OCI-LY7 (cell line): Measurements from ENCODE around the gene OSCP1. TPM values are rescaled to one million over a fixed set of nuclear protein-coding genes. Genes with fewer than 3 reads are reported as not detected.

Source experiments
- BruUV-seq: library from RNA; stranded (reverse); fragments of 400-500 nt; replicated peaks from 2 replicates; lab custom pipeline; 2021; lab: Mats Ljungman, UMichigan
- CTCF ChIA-PET: fragments of 300-600 bp; sonication (Branson Sonifier 250); formaldehyde crosslinking; loops from one replicate; lab custom pipeline; 2022; ENCODE audit warnings: antibody characterized with exemption; ENCODE audit not compliant: unreplicated experiment; lab: Charles Lee
- POLR2A ChIA-PET: fragments of 300-600 bp; sonication (Branson Sonifier 250); formaldehyde crosslinking; loops from one replicate; lab custom pipeline; 2022; ENCODE audit warnings: antibody characterized with exemption; lab: Charles Lee
- DNase-seq: peaks from one replicate; pipeline ENCODE4 v3.0.0-alpha.2; 2015; ENCODE audit warnings: low spot score
- H2AFZ ChIP-seq: fragments of 200-600 bp; sonication (generic), shearing (Covaris generic); 2 replicates; pipeline ENCODE4 v1.6.1; 2014; ENCODE audit warnings: mild to moderate bottlenecking, antibody characterized with exemption, low read length, moderate library complexity
- H3K27ac ChIP-seq: fragments of 200-600 bp; sonication (generic); 2 replicates; pipeline ENCODE4 v1.5.1; 2014; ENCODE audit warnings: mixed run types, low read depth, mild to moderate bottlenecking, moderate library complexity, low read length, inconsistent platforms; ENCODE audit not compliant: poor library complexity, severe bottlenecking
- H3K36me3 ChIP-seq: fragments of 200-600 bp; sonication (generic); 2 replicates; pipeline ENCODE4 v1.6.1; 2014; ENCODE audit warnings: mild to moderate bottlenecking, antibody characterized with exemption, low read length, moderate library complexity, mixed read lengths; ENCODE audit not compliant: insufficient read depth
- H3K4me1 ChIP-seq: fragments of 200-600 bp; sonication (generic); 2 replicates; pipeline ENCODE4 v1.5.1; 2014; ENCODE audit warnings: mild to moderate bottlenecking, low read length; ENCODE audit not compliant: insufficient read depth, poor library complexity, severe bottlenecking
- H3K4me2 ChIP-seq: fragments of 200-600 bp; sonication (generic); 2 replicates; pipeline ENCODE4 v1.6.1; 2014; ENCODE audit warnings: mild to moderate bottlenecking, low read length
- H3K4me3 ChIP-seq: fragments of 200-600 bp; sonication (generic); 2 replicates; pipeline ENCODE4 v1.5.1; 2014; ENCODE audit warnings: mild to moderate bottlenecking, low read depth, low read length; ENCODE audit not compliant: poor library complexity, severe bottlenecking
- H3K79me2 ChIP-seq: fragments of 200-600 bp; sonication (generic); 2 replicates; pipeline ENCODE4 v1.6.1; 2016; ENCODE audit warnings: low read depth, mild to moderate bottlenecking, low read length, moderate library complexity, mixed read lengths; ENCODE audit not compliant: insufficient read depth
- H3K9me2 ChIP-seq: fragments of 200-600 bp; sonication (generic); 2 replicates; pipeline ENCODE4 v1.6.1; 2016; ENCODE audit warnings: mild to moderate bottlenecking, low read length, mixed read lengths; ENCODE audit not compliant: insufficient read depth
- H3K9me3 ChIP-seq: fragments of 200-600 bp; sonication (generic); 2 replicates; pipeline ENCODE4 v1.6.1; 2014; ENCODE audit warnings: mild to moderate bottlenecking, mixed run types, low read length, mixed read lengths
- H4K20me1 ChIP-seq: fragments of 200-600 bp; sonication (generic); 2 replicates; pipeline ENCODE4 v1.6.1; 2014; ENCODE audit warnings: mild to moderate bottlenecking, antibody characterized with exemption, low read length, moderate library complexity, mixed read lengths; ENCODE audit not compliant: insufficient read depth
- CTCF ChIP-seq: fragments of 200-600 bp; sonication (generic); conservative IDR thresholded peaks from 2 replicates; pipeline ENCODE4 v1.5.1; 2014; ENCODE audit warnings: mild to moderate bottlenecking, antibody characterized with exemption, low read length, moderate library complexity, mixed read lengths
- EZH2phosphoT487 ChIP-seq: fragments of 200-600 bp; sonication (generic); IDR thresholded peaks from 2 replicates; pipeline ENCODE4 v1.6.1; 2018; ENCODE audit warnings: low read depth, borderline replicate concordance, mild to moderate bottlenecking, mixed run types, antibody characterized with exemption, low read length, moderate library complexity, mixed read lengths
- intact Hi-C: fragments of 100-400 bp; cut with micrococcal nuclease; formaldehyde crosslinking; loops from one replicate; pipeline ENCODE4 v1.10.0; 2022; ENCODE audit not compliant: unreplicated experiment
- total RNA-seq, 2 experiments: library from RNA; depleted of rRNA in 1 of 2; stranded (reverse); fragments of >200 nt in 1 of 2; shearing (Covaris generic) in 1 of 2; gene quantifications; 2 replicates each; pipeline ENCODE4 v1.2.3, GENCODE V29; 2014 to 2022

Gene OSCP1
- total RNA-seq, 2 experiments from 2014 or later: 0.82 to 3.5 TPM

DNA sequence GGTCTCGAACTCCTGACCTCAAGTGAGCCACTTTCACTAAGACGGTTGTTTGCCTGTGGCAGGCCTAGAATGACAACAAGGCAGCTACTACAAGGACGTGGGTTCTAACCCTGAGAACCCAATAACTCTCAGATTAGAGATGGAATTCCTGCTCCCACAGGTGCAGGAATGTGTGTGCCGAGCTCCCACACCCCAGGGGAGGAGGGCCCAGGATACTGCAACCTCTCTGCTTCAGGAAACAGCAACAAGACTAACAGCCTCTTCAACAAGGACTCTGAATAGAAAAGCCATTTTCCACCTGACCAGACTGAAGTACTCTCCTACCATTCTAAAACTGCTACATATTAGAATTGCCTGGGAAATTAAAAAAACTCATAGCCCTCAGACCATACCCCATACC lies 57.4 kb downstream of the OSCP1 start:
- no peaks in the 10 kb centered on the region for H4K20me1 ChIP-seq
- peak overlapping the region; percentile 2 for H3K4me3 ChIP-seq
- H3K27ac ChIP-seq: peak overlapping the region; percentile 98
- H3K36me3 ChIP-seq: peaks cover 52% of the 10 kb centered on the region
- no peaks in the 10 kb centered on the region for H3K9me2 ChIP-seq
- CTCF ChIA-PET: no interaction called here
- intact Hi-C loops: no loop called here
- H2AFZ ChIP-seq: no peak overlapping the region
- DNase-seq: no peak
- H3K79me2 ChIP-seq: peaks cover 60% of the 10 kb centered on the region; the same call in 1 of the 2 replicates
- POLR2A ChIA-PET: interaction anchor here (0.6 kb wide), 1 partner anchor 1021 kb away, joined by 7 read pairs; no protein-coding TSS in a partner anchor
- no peaks in the 10 kb centered on the region for H3K9me3 ChIP-seq
- no peak for TF ChIP-seq EZH2phosphoT487
- no peak for TF ChIP-seq CTCF
- no TSS peak for BruUV-seq
- peak overlapping the region; percentile 89 for H3K4me2 ChIP-seq
- H3K4me1 ChIP-seq: peaks cover 85% of the 10 kb centered on the region

- TF ChIP-seq CTCF (no peak), EZH2phosphoT487 (no peak)
- CTCF ChIA-PET: no interaction called here
- Histone ChIP-seq H3K9me2 (no peaks in the 10 kb centered on the region), H3K36me3 (peaks cover 52% of the 10 kb centered on the region), H3K9me3 (no peaks in the 10 kb centered on the region), H4K20me1 (no peaks in the 10 kb centered on the region), H3K79me2 (peaks cover 50% of the 10 kb centered on the region; the same call in 1 of the 2 replicates), H3K27ac (peak overlapping the region; percentile 98), H3K4me3 (peak overlapping the region; percentile 51), H3K4me1 (peaks cover 94% of the 10 kb centered on the region), H2AFZ (no peak overlapping the region), H3K4me2 (peak overlapping the region; percentile 89)
- DNase-seq: peak; percentile 62
- POLR2A ChIA-PET: interaction anchor here (0.8 to 1.2 kb wide), 2 partner anchors 9 to 23 kb away, joined by 3 read pairs; no protein-coding TSS in a partner anchor
- intact Hi-C loops: no loop called here
- no TSS peak for BruUV-seq
Measured at GRCh38 chr1:36391271-36391670, 59.0 kb downstream of the OSCP1 start.

- Histone ChIP-seq H3K4me1 (peaks cover 86% of the 10 kb centered on the region), H4K20me1 (no peaks in the 10 kb centered on the region), H3K4me2 (peak overlapping the region; percentile 89), H3K4me3 (peak overlapping the region; percentile 51), H3K27ac (peak overlapping the region; percentile 98), H3K9me3 (no peaks in the 10 kb centered on the region), H3K79me2 (peaks cover 44% of the 10 kb centered on the region; the same call in 1 of the 2 replicates), H3K36me3 (peaks cover 52% of the 10 kb centered on the region), H3K9me2 (no peaks in the 10 kb centered on the region), H2AFZ (no peak overlapping the region)
- DNase-seq: peak; percentile 88
- TF ChIP-seq CTCF (no peak), EZH2phosphoT487 (no peak)
- intact Hi-C loops: no loop called here
- POLR2A ChIA-PET: interaction anchor here (1.2 to 1.9 kb wide), 2 partner anchors 9 to 23 kb away, joined by 3 to 9 read pairs; no protein-coding TSS in a partner anchor
- no TSS peak for BruUV-seq
- CTCF ChIA-PET: interaction anchor here (0.5 kb wide), 1 partner anchor 303 kb away, joined by 3 read pairs; no protein-coding TSS in a partner anchor
Measured at GRCh38 chr1:36390411-36390810, 59.8 kb downstream of the OSCP1 start.
